Endothelial cell of umbilical vein (primary cell): ENCODE results near the gene KRCC1.

Experiments
- CTCF ChIP-seq, 2 donors: IDR thresholded peaks; 1 replicate in 1 of 2; 2 replicates in 1 of 2; pipeline ENCODE4 v1.5.1; 2011; ENCODE audit warnings: low read length in 2 of 2, mild to moderate bottlenecking in 2 of 2, moderate library complexity in 2 of 2, control low read depth in 1 of 2, inconsistent platforms in 1 of 2, low read depth in 1 of 2; ENCODE audit not compliant: insufficient read depth in 1 of 2; ENCODE audit errors: extremely low read depth in 1 of 2
- EZH2 ChIP-seq: IDR thresholded peaks from 2 replicates; pipeline ENCODE4 v1.6.1; 2012; ENCODE audit warnings: borderline replicate concordance, low read depth, mild to moderate bottlenecking, moderate library complexity, low read length, inconsistent platforms; ENCODE audit not compliant: severe bottlenecking
- GATA2 ChIP-seq: IDR thresholded peaks from 2 replicates; pipeline ENCODE4 v1.7.0; 2011; ENCODE audit warnings: low read depth, mild to moderate bottlenecking, moderate library complexity, mixed read lengths, low read length; ENCODE audit not compliant: insufficient read length, insufficient read depth
- MAX ChIP-seq: IDR thresholded peaks from 2 replicates; pipeline ENCODE4 v1.6.1; 2011; ENCODE audit not compliant: insufficient read depth, insufficient read length
- MYC ChIP-seq: IDR thresholded peaks from one replicate; pipeline ENCODE4 v1.6.1; 2011; ENCODE audit warnings: mild to moderate bottlenecking, low read depth, low read length
- POLR2A ChIP-seq: IDR thresholded peaks from 2 replicates; pipeline ENCODE4 v1.6.1; 2012; ENCODE audit warnings: low read depth, mild to moderate bottlenecking, control low read depth, low read length
- POLR2AphosphoS5 ChIP-seq: IDR thresholded peaks from 2 replicates; pipeline ENCODE4 v1.6.1; 2012; ENCODE audit warnings: low read depth, mild to moderate bottlenecking, control low read depth, low read length, moderate library complexity; ENCODE audit not compliant: insufficient read depth

GRCh38 chr2:88086401-88086800, 30.8 kb upstream of the KRCC1 start:
- TF ChIP-seq CTCF (IDR thresholded peaks at IDR 0.05; ENCODE audit: extremely low read depth in 1 of 2, insufficient read depth in 1 of 2, low read depth in 1 of 2, low read length in 2 of 2) (no peak), EZH2 (no peak), POLR2A (no peak), POLR2AphosphoS5 (no peak), MAX (no peak), MYC (no peak), GATA2 (no peak)
